ENCODE data around the gene GPR4.

DNA sequence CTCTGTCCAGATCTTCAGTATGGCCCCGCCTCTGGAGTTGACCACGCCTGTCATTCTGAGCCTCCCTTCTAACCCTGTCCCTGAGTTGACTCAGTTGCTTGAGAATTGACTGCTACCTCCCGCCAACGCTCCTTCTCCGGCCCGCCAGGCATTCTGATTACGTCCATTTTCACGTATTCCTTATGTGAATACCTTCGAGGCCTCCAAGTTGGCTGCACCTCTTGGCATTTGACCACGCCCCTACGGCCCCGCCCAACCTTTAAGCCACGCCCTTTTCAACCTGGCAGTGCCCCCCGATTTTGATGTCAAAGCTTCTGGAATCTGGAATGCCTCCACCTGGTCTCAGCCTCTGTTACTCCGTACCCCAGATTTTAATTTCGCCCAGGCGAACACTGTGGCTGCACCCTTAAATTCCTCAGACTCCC lies 38.8 kb upstream of the GPR4 start:
- TF ChIP-seq POLR2A (IDR thresholded peaks at IDR 0.05; ENCODE audit: low read depth, low read length) (no peak), RAD21 (IDR thresholded peaks at IDR 0.05; ENCODE audit: low read length) (no peak), BHLHE40 (IDR thresholded peaks at IDR 0.05; ENCODE audit: low read depth, low read length) (no peak), RFX5 (IDR thresholded peaks at IDR 0.05; ENCODE audit: low read depth, low read length) (no peak), SMC3 (IDR thresholded peaks at IDR 0.05; ENCODE audit: low read depth, low read length) (no peak), CEBPB (IDR thresholded peaks at IDR 0.05; ENCODE audit: low read depth, low read length) (no peak), ELK1 (IDR thresholded peaks at IDR 0.05; ENCODE audit: borderline replicate concordance, low read depth, low read length) (no peak), RCOR1 (IDR thresholded peaks at IDR 0.05; ENCODE audit: insufficient replicate concordance, low read length) (no peak), CHD1 (IDR thresholded peaks at IDR 0.05; ENCODE audit: low read depth, low read length) (no peak), MXI1 (IDR thresholded peaks at IDR 0.05; ENCODE audit: borderline replicate concordance, low read depth, low read length) (no peak), MAZ (IDR thresholded peaks at IDR 0.05; ENCODE audit: borderline replicate concordance, low read depth, low read length) (no peak)
- TF ChIP-seq, protein P1, sequence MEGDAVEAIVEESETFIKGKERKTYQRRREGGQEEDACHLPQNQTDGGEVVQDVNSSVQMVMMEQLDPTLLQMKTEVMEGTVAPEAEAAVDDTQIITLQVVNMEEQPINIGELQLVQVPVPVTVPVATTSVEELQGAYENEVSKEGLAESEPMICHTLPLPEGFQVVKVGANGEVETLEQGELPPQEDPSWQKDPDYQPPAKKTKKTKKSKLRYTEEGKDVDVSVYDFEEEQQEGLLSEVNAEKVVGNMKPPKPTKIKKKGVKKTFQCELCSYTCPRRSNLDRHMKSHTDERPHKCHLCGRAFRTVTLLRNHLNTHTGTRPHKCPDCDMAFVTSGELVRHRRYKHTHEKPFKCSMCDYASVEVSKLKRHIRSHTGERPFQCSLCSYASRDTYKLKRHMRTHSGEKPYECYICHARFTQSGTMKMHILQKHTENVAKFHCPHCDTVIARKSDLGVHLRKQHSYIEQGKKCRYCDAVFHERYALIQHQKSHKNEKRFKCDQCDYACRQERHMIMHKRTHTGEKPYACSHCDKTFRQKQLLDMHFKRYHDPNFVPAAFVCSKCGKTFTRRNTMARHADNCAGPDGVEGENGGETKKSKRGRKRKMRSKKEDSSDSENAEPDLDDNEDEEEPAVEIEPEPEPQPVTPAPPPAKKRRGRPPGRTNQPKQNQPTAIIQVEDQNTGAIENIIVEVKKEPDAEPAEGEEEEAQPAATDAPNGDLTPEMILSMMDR (conservative IDR thresholded peaks at IDR 0.05; ENCODE audit: low read depth, low read length): no peak
- TF ChIP-seq, protein P2, sequence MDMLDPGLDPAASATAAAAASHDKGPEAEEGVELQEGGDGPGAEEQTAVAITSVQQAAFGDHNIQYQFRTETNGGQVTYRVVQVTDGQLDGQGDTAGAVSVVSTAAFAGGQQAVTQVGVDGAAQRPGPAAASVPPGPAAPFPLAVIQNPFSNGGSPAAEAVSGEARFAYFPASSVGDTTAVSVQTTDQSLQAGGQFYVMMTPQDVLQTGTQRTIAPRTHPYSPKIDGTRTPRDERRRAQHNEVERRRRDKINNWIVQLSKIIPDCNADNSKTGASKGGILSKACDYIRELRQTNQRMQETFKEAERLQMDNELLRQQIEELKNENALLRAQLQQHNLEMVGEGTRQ (IDR thresholded peaks at IDR 0.05; ENCODE audit: low read depth, low read length): no peak
